Stimulated activated CD4-positive, alpha-beta T cell treated with anti-CD3 and anti-CD28 coated beads, Interleukin-12 subunit alpha, Interleukin-12 subunit beta, amount 100 ng/mL, for 4 hours (primary cell): ENCODE data around the gene PNPLA3.

Experiments
- DNase-seq: peaks from one replicate; pipeline ENCODE4 v3.0.0-alpha.2; 2020

PNPLA3 gene, protein sequence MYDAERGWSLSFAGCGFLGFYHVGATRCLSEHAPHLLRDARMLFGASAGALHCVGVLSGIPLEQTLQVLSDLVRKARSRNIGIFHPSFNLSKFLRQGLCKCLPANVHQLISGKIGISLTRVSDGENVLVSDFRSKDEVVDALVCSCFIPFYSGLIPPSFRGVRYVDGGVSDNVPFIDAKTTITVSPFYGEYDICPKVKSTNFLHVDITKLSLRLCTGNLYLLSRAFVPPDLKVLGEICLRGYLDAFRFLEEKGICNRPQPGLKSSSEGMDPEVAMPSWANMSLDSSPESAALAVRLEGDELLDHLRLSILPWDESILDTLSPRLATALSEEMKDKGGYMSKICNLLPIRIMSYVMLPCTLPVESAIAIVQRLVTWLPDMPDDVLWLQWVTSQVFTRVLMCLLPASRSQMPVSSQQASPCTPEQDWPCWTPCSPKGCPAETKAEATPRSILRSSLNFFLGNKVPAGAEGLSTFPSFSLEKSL

DNA sequence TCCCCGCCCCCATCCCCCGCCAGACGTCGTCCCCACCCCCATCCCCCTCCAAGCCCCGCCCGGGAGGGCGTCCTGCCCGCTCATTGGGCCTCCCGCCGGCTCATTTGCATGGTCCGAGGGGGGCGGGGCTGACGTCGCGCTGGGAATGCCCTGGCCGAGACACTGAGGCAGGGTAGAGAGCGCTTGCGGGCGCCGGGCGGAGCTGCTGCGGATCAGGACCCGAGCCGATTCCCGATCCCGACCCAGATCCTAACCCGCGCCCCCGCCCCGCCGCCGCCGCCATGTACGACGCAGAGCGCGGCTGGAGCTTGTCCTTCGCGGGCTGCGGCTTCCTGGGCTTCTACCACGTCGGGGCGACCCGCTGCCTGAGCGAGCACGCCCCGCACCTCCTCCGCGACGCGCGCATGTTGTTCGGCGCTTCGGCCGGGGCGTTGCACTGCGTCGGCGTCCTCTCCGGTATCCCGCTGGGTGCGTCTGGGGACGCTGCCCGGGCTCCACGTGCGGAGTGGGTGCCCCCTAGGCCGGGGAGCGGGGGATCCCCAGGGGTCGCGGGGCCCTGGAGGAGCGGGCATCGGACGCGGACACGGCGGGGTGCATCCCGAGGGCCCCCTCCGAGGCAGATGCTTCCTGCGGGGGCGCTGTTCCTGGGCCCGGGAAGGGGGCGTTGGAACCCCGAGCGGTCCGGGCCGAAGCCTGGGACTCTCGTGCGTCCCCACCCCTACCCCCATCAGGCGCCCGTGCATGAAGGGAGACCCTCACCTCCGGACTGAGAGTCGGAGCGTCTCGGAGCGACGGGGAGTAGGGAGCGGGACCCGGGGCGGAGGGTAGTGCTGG lies at the start of gene PNPLA3:
PNPLA3 (plus strand) TSS at position 175 of the 834 bp plus-strand sequence; CDS start at position 282, 107 bp downstream.
- peak; percentile 80 for DNase-seq

DNA sequence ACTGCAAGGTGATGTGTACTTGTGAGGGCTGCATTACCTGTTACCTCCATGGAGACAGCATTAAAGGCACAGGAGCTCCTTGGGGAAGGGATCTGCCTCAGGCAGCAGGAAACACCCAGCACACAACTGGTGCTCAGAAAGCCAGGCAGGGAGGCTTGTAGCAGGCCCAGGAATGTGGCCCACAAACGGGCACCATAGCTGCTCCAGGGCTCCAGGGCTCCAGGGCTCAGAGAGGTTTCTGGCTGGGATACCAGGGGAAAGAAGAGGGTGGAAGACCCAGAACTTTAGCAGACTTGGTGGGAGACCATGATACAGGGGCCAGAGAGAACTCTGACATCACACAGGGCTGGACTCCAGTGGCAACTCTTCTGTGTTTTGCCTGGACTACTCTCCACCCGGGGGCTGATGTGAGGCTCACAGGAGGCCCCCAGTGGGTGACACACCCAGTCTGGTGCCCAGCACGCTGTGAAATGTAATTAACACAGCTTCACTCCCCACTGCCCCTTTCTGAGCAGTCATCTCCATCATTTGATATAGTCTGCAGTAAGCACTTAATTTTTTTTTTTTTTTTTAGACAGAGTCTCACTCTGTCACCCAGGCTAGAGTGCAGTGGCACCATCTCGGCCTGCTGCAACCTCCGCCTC lies 46.6 kb upstream of the PNPLA3 start:
- DNase-seq: no peak

DNA sequence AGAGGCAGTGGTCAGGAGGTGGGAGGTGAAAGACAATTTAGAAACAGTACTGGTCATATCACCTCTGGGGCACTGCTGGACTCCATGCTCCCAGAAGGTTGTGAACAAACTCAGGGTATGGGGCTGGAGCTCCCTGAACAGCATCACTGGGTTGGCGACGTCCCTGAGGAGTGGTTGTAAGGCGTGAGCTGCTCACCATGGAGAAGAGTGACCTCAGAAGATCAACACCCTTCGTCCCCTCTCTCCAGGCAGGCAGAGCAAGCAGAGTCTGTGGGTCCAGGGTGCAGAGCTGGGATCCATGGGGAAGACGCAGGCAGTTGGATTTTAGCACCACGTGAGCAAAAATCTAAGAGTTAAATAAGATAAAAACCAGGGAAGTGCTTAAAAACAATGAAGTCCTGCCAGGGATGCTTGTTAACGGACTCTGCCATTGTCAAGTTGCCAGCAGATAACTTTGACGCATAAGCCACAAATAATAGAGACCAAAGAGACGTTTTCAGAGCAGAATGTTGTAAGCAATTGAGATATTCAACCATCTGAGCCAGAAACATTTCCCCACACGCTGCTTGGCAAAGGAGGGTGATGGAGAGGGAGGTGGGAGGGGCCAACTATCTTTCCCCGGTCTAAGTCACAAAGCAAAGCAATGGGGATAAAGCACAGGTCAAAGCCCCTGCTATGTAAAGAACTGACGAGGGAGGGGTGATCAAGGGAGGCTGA lies 45.4 kb upstream of the PNPLA3 start:
- no peak for DNase-seq

DNA sequence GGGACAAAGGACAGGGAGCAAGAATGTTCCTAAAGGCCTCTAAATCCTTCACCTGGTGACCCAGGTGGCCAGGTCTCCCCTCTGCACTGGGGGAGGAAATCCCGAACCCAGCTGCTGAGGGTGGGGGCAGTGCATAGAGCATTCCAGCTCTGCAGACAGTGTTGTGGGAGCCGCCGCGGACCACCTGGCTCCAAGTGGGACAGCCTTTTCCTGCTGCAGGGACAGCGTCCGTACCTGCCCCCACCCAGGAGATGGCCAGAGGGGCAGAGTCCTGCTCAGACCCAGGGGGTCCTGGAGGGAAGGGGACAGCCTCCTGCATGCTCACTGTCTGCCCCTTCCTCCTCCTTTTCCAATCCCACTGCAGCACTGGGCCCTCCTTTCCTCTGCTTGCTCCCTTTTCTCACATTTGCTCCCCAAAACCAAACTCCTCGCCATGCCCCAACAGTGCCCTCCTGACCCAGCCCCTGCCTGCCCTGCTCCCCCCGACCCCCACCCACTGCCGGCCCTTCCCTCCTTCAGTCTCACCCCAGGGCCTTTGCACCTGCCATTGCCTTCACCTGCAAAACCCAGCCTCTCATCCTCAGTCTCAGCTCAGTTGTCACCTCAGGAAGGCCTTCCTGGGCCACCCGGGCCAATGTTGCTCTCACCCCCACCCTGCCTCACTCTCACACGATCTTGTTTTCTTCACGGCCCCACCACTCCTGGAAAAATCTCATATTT lies 44.6 kb upstream of the PNPLA3 start:
- DNase-seq: no peak

DNA sequence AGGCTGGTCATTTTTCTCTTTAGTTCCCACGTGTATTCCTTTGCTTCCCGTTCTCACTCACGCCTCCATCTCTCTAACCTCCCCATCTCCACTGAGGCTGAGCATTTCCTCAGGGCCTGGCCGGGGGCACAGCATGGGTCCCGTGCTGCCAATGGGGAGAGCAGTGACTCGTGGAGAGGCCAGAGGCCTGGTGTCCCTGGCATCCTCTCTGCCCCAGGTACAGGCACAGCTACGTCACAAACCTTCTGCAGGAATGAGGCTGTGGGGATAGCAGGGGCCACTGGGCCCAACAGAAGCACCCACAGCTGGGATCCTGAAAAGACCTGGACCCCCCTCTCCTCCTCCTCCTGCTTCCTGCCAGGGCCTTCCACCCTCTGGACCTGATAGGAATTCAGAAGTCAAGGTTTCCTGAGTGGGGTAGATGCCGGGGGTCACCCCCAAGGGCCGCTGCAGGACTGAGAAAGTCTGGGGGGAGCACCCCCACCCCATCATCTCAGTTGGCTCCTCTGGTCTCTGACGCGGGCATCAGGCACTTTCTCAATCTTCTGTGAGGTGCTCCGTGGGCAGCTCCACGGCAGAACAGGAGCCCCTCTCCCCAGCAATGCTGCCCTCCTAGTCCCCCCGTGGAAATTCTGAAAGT lies 43.6 kb upstream of the PNPLA3 start:
- no peak for DNase-seq

DNA sequence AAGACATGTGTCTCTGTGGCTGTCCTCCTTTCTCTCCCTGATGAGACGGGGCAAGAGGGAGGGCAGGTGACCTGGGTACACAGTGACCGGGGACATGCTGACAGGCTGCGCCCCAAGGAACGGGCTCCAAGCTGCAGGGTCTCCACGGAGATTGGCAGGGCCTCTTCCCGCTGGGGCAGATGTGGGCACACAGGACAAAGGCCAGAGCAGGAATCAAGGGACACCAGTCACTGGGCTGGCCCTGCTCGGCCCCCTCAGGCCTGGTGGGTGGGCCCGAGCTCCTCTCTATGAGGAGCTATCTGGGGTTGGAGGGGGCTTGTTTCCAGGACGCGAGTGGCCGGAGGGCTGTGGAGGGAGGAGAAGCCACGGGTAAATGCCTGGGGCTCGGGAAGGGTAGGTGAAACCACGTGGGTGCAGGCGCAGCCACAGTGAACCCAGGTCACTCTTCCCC lies 43.0 kb upstream of the PNPLA3 start:
- no peak for DNase-seq

DNA sequence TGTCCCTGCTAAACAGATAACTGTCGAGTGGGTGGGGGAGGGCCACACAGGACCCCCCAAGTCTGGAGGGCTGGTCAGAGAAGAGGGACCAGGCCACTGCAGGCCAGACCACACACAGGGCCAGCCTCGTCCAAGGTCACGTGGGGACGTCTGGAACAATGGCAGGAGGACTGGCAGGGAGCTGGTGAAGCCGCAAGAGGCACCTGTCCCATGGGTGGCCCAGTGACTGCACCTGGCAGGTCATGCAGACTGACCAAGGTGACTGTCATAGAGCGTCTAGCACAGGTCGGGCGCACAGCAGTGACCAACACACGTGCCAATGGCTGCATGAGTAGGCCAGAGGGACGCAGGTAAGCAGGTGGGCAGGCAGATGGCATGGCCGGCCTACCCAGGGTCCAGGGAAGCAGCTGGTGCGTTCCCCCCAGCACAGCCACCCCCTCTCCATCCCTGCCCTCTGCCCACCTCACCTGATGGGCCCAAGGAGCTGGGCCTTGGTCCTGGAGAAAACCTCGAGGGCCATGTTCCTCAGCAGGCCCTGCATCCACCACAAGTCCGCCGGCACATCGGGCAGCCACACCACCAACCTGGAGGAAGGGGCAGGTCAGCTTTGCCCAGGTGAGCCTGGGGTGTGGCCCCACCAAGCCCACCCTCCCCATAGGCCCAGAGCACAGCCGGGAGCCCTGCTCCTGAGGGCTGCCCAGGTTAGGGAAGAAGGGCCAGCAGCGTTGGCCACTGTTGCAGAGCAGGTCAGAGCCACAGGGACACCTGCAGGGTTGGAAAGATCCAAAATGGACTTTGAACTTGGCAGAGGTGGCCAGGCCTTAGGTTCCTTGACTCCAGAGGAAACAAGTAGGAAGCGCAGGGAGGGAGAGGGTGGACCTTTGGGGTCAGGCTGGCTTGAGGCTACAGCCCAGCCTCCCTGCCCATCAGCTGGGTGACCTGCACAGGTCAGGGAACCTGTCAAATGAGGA lies 42.2 kb upstream of the PNPLA3 start:
- DNase-seq: no peak

DNA sequence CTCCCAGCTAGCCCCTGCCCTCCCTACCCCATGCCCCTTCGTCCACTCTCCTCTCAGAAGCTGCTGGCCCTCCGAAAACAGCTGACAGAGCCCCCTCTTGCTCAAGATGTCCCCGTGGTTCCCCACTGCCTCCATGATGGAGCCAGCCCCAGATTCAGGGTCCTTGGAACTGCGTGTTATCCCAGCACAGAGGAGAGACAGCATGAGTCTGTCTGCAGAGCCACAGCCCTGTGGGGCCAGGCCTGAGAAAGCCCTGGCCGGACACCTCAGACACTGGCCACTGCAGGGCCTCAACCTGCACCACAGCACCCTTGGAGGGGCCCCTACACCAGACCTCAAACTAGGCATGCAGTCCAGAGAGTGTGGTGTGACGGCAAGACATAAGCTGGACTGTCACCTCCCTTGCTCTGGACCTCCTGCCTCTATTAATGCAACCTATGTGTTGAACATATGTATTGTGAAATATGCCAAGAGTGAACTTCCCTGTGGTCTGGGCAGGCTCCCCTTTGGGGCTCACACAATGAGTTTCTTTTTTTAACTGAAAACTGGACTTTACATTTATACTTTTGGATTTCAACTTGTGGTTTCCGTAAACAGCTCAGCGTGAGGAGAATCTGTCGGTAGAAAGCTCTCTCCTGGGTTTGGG lies 41.4 kb upstream of the PNPLA3 start:
- DNase-seq: no peak

DNA sequence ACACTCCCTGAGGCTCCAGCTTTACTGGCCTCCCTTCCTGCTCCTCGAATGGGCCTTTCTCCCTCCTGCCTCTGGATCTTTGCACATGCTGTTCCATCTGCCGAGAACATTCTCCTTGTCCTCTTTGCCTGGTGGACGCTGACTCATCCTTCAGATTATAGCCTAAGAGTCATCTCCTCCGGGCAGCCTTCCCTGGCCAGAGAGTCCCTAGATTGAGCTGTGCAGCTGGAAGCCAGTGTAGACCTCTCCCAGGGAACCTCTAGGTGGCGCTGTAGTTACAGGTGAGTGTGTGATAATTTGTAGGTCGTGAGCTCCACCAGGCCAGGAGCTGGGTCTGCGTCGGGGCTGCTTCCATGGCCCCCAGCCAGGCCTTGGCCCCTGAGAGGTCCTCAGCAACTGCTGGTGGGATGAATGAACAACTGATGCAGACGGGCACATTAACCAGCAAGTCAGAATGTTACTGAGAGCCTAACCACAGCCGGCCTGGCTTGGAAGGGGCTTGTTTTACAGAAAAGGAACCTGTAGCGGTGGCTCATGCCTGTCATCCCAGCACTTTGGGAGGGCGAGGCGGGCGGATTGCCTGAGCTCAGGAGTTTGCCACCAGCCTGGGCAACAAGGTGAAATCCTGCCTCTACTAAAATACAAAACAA lies 40.5 kb upstream of the PNPLA3 start:
- DNase-seq: peak; percentile 12

DNA sequence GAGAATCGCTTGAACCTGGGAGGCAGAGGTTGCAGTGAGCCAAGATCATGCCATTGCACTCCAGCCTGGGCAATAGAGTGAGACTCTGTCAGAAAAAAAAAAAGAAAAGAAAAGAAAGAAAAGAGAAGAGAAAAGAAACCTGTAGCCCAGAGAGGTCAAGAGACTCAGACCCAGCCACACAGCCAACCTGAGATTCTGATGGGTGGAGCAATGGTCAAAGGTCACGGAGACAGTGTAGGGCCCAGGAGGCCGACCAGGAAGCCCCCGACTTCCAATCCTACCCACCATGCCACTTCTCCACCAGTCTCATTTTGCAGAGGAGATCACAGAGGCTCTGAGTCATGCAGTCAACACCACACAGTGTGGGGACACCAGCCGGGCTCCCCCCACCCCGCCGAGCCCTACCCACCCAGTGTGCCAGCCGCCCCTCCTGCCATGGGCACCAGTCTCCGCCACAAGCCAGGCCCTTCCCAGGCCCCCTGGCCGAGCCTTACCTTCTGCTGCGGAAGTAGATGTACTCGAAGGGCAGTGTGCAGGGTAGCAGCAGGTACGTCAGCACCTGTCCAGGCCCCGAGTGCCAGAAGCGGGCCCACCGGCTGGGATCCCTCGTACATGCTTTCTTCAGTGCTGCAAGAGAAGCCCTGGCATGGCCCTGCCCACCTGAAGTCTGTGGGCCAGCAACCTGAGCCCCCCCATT lies 39.7 kb upstream of the PNPLA3 start:
- DNase-seq: no peak

DNA sequence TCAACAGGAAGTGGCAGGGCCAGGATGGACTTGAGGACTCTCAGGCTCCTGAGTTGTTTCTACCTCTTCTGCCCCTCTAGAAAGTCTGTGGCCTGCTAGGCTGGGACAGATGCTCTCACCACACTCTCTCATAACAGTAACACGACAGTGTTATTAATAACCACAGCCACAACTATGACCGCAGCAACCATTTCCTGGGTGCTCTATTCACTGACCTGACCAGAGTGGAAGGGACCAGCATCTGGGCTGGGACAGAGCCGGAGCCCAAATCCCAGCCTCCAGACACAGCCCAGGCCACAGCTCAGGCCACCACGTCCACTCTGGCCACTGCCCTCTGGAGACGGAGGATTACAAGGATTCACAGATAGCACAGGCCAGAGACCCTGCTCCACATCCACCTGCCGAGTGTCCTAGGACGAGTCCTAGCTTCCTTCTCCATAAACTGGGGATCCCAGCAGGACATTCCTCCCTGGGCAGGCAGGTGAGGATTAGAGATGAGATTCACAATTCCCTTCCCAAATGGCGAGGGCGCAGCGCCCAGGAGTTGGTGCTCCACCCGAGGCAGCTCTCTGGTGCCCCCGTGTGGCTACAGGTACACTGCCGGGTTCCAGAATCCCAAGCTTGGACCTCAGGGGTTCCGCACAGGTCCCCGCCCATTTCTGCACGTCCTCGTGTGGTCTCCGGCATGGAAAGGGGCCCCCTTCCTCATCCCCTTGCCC lies 38.8 kb upstream of the PNPLA3 start:
- DNase-seq: peak; percentile 47

DNA sequence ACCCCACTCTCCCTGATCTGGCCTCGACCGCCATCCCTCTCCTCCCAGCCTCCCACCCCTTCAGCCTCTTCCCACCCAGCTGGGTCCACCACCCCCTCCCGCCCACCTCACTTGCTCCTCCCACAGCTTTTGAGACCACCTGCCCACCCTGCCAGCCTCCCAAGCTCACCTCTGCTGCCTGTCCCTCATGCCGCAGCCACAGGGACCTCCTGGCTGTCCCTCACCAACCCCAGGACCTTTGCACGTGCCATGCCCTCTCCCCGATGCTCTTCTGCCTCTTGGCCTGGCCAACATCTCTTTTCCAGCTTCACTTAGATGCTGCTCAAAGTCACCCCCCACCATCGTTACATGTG lies 38.3 kb upstream of the PNPLA3 start:
- DNase-seq: no peak

DNA sequence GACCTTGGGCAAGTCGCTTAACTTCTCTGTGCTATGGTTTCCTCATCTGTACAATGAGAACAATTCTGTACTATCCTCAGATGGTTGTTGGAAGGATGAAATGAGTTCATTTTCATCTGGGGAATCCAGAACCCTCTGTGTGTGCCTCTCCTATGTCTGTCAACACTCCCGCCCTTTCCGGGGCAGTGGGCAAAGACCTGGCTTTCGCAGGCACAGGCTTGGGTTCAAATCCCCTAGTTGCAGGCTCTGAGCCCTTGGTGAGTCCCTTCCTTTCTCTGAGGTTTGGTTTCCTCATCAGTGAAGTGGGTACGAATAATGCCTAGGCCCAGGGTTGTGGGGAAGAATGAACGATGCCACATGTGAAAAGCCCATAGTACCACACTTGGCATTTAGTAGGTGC lies 37.8 kb upstream of the PNPLA3 start:
- DNase-seq: no peak

DNA sequence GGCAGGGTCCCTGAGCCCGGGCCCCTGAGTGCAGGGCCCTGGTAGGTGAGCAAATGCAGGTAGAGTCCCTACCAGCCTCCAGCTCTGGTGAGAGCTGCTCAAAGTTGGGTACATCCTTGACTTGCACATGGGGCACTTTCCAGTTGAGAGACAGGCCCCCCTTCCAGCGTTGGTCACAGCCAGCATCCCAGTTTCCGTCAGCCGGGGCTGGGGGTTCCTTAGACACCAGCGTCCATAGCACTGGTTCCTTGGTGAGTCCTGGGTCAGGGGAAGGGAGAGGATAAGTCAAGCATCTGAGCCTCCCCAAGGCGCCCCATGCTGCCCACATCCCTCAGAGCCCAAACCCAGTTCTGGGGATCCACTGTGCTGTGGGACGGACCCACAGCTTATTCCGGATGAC lies 37.4 kb upstream of the PNPLA3 start:
- no peak for DNase-seq

DNA sequence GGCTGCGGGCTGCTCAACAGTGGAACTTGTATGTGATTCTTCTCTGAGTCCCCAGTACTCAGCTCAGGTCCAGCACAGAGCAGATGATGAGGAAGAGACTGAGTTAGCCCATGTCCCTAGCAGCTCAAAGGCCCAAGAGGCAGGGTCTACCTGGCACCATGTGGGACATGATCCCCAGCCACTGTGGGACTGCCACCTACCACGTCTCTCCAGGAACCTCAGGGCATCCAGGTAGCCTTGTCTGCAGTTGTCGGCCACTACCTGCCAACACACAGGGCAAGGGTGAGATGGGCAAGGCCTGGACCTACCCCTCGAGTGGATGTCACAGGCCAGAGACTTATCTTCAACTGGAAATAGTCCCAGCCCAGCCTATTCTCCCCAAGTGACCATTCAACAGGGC lies 36.2 kb upstream of the PNPLA3 start:
- DNase-seq: no peak

DNA sequence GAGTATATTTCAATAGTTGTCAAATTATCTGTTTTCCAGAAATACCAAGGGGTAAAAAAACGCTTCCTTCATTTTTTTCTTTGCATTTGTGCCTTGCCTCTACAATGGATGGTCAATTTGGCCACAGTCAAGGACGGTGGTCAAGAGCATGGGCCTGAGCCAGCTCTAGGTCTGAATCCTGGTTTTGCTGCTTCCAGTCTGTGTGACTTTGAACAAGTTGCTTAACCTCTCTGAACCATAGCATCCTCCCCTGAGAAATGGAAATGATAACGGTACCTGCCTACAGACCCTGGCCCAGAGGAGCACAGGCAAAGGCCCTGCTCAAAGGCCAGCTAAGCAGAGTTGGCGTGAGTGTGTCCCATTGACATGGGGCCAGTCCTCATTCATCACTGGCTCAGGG lies 34.9 kb upstream of the PNPLA3 start:
- DNase-seq: no peak

DNA sequence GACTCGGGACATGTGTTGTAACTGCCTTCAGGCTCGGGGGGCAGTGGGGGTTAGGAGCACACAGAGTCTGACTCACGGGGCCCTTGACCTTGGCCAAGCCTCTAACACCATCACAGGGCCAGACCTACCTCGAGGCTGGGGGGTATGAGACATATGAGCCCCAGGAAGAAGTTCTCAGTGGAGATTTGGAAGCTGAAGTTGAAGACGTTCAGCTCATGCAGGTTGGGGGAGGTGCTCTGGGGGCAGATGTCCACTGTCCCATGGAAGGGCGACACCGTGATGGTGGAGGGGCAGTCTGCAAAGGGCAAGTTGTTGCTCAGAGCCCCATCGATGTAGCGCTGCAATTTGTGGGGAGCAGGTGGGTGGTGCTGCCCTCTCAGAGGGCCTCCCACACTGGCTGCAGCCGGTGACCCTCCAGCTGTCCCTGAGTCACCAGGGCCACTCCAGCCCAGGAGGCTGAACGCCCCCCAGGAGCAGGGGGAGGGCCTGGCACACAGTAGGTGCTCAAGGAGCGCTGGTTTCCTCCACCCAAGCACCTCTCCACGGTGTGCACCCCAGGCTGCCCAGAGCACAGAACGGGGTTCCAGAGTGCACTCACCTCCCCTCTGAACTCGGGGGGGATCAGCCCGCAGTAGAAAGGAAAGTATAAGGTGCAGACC lies 34.3 kb upstream of the PNPLA3 start:
- no peak for DNase-seq
